Pancreas (tissue), 10 donors: Measurements from ENCODE around the gene ARHGAP26. TPM values are rescaled to one million over a fixed set of nuclear protein-coding genes. Genes with fewer than 3 reads are reported as not detected.

Experiments
- ATAC-seq, 4 donors: fragments of 200-7000 bp; cut with Tn5 transposase; one replicate each; pipeline versions ENCODE4 v1.8.0 to v1.9.1; 2020; ENCODE audit warnings: mild to moderate bottlenecking in 4 of 4, moderate library complexity in 4 of 4
- DNase-seq, 6 donors: peaks; one replicate each; pipeline ENCODE4 v3.0.0-alpha.2; 2020
- FAIRE-seq: peaks from 2 replicates; lab custom pipeline; 2012; peaks lifted over from hg19 to GRCh38; lab: Jason Lieb, UNC
- H3K27ac ChIP-seq, 4 donors: fragments of 200-600 bp; sonication (generic); 1 replicate in 3 of 4; 2 replicates in 1 of 4; pipeline versions ENCODE4 v1.5.0 to v1.8.0; 2020
- H3K27me3 ChIP-seq, 4 donors: fragments of 200-600 bp; one replicate each; pipeline ENCODE4 v1.8.0; 2021
- H3K36me3 ChIP-seq, 3 donors: fragments of 200-600 bp; sonication (generic) in 1 of 3; one replicate each; pipeline versions ENCODE4 v1.5.0 to v1.8.0; 2020 to 2021
- H3K4me1 ChIP-seq, 3 donors: fragments of 200-600 bp; one replicate each; pipeline ENCODE4 v1.8.0; 2021
- H3K4me3 ChIP-seq, 4 donors: fragments of 200-600 bp; sonication (generic) in 2 of 4; one replicate each; pipeline versions ENCODE4 v1.5.0 to v1.8.0; 2020 to 2021
- H3K9me3 ChIP-seq, 4 donors: fragments of 200-600 bp; one replicate each; pipeline ENCODE4 v1.8.0; 2021
- CTCF ChIP-seq, 4 donors: fragments of 200-600 bp; sonication (generic) in 3 of 4; IDR thresholded peaks; one replicate each; pipeline versions ENCODE4 v1.5.0 to v1.8.0; 2021; ENCODE audit warnings: antibody characterized with exemption in 4 of 4
- WGBS, 2 donors: extraction: QIAGEN DNeasy Blood & Tissue Kit; methylation state at CpG; one replicate each; pipeline ENCODE4 v1.1.7; 2013; 5-methylcytosine and 5-hydroxymethylcytosine counted together
- intact Hi-C, 3 donors: fragments of 100-400 bp; cut with DNase I; formaldehyde crosslinking; loops; one replicate each; pipeline versions ENCODE4 v1.11.1 to v1.14.2; 2022
- polyA plus RNA-seq, 2 donors: library from polyadenylated mRNA; stranded (reverse); fragments of 200-250 nt; gene quantifications; one replicate each; pipeline ENCODE4 v1.2.3, GENCODE V29; 2013
- total RNA-seq, 6 donors: library from RNA; stranded (reverse); fragmentation: NEBNext Ultra II Directional in 4 of 6; extraction: Animal tissue kit (Norgen Biotek cat#: 25700) in 4 of 6; gene quantifications; one replicate each; pipeline versions ENCODE4 v1.2.1 to v1.2.4, GENCODE V29; 2021 to 2023
- donor health status: healthy with polysubstance abuse.
- donor health status: DM: no; HTN: no; CAD: no; lungs with moderate emphysema.
- donor health status: DM: no; HTN: no; CAD: no.
- donor health status: control.
- donor health status: control.
- donor health status: Bipolar disorder and iron deficiency.
- donor health status: DM: yes; HTN: yes; CAD: no.
- donor health status: DM: no; HTN: no; CAD: no.
- donor health status: DM: no; HTN: no; CAD: no.
- donor health status: DM: yes; HTN: yes; CAD: no.

ARHGAP26 gene
- total and polyA plus RNA-seq, 8 donors, result 3.0 to 28.1 (median 10.3) TPM

- TF ChIP-seq CTCF (IDR thresholded peaks at IDR 0.05), result no peak
- no peaks in the 10 kb centered on the region for H3K9me3 ChIP-seq
- peaks cover 0 to 7% (median 0%) of the 10 kb centered on the region in 3 donors for H3K4me1 ChIP-seq
- H3K27ac ChIP-seq, result peak overlapping the region in 2 of 4 donors; percentile 37 to 44
- H3K27me3 ChIP-seq, result no peaks in the 10 kb centered on the region
- ATAC-seq (peak; percentile 93 to 96 (median 94)), FAIRE-seq (no peak), DNase-seq (peak; percentile 61 to 85 (median 78))
- 42 to 44% methylated on average over 9 of the region's 9 CpGs for WGBS, 2 donors
- intact Hi-C loops, result no loop called here
- H3K4me3 ChIP-seq, result no peak overlapping the region
- no peaks in the 10 kb centered on the region for H3K36me3 ChIP-seq
These were observed 370.5 kb downstream of the ARHGAP26 start for GRCh38 chr5:143140492-143141203.

GRCh38 chr5:143141652-143142051 is 371.5 kb downstream of the ARHGAP26 start:
- no peak for DNase-seq
- no peak overlapping the region for H3K27ac ChIP-seq
- FAIRE-seq, result no peak
- 86 to 91% methylated on average over 6 of the region's 6 CpGs for WGBS, 2 donors
- intact Hi-C loops, result no loop called here
- H3K9me3 ChIP-seq, result no peaks in the 10 kb centered on the region
- TF ChIP-seq CTCF (IDR thresholded peaks at IDR 0.05), result no peak
- no peaks in the 10 kb centered on the region for H3K36me3 ChIP-seq
- ATAC-seq, result no peak
- peaks cover 0 to 7% (median 0%) of the 10 kb centered on the region in 3 donors for H3K4me1 ChIP-seq
- H3K27me3 ChIP-seq, result no peaks in the 10 kb centered on the region
- no peak overlapping the region for H3K4me3 ChIP-seq

- FAIRE-seq (no peak), DNase-seq (peak in 3 of 6 donors; percentile 45 to 50 (median 49)), ATAC-seq (peak in 3 of 4 donors; percentile 45 to 59 (median 54))
- Histone ChIP-seq H3K27ac (no peak overlapping the region), H3K4me3 (no peak overlapping the region), H3K4me1 (peaks cover 0 to 7% (median 0%) of the 10 kb centered on the region in 3 donors), H3K27me3 (no peaks in the 10 kb centered on the region), H3K36me3 (no peaks in the 10 kb centered on the region), H3K9me3 (no peaks in the 10 kb centered on the region)
- TF ChIP-seq CTCF (IDR thresholded peaks at IDR 0.05), result no peak
- intact Hi-C loops, result no loop called here
- WGBS, 2 donors, result 72 to 78% methylated on average over 8 of the region's 8 CpGs
These were observed 372.6 kb downstream of the ARHGAP26 start for GRCh38 chr5:143142596-143143435.

GRCh38 chr5:143143973-143144372 is 373.8 kb downstream of the ARHGAP26 start:
- Histone ChIP-seq H3K27me3 (no peaks in the 10 kb centered on the region), H3K4me1 (peaks cover 0 to 7% (median 0%) of the 10 kb centered on the region in 3 donors), H3K36me3 (no peaks in the 10 kb centered on the region), H3K9me3 (no peaks in the 10 kb centered on the region), H3K4me3 (no peak overlapping the region), H3K27ac (no peak overlapping the region)
- no peak for DNase-seq
- no peak for ATAC-seq
- 94 to 99% methylated on average over 3 of the region's 3 CpGs for WGBS, 2 donors
- no peak for TF ChIP-seq CTCF (IDR thresholded peaks at IDR 0.05)
- intact Hi-C loops, result no loop called here
- no peak for FAIRE-seq
